Activated CD4-positive, alpha-beta T cell treated with anti-CD3 and anti-CD28 coated beads, Interleukin-2, amount 50 U/mL, for 48 hours (primary cell): ENCODE results near the gene BMPR1A.
"Not testable (repeated sequence)": the region's sequence is repeated elsewhere in the genome, so short reads cannot be mapped to it uniquely, and the experiment has no call there.

ENCODE experiments used
- DNase-seq, 2 experiments: peaks; one replicate each; pipeline ENCODE4 v3.0.0-alpha.2; 2020

BMPR1A gene

DNA sequence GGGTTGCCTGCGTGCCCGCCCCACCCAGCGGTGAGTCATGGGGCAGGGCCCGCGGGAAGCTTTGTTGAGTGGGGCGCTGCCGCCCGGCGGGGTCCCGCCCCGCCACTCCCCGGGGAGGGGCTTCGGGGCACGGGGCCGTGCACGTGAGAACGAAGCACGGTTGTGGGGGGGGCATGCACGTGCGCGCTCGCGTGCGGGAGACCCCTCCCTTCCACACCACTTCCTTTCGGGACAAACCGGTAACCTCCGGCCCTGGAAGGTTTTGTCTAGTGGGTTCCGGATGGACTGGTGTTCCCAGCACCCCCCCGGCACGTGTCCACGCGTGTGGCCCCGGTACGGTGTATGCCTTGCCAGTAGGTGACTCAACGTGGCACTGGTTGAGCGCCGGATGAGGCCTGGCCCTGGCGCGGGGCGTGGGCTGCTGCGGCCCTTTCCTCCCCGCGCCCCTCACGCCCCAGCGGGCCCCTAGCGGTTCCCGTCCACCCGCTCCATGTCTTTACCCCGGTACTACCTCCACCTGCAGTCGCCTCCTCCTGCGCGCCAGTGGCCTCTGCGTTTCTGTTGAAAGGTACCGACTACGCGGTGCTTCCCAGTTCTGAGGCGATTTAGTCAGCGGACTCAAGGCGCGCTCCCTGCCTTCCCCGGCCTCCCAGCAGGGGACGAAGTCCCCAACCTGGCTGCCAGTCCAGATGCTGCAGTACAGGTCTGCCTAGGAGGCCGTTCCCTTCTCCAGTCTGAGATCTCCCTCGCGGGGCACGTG, 215.0 kb downstream of the BMPR1A start:
- DNase-seq: peak; percentile 80 to 84

DNA sequence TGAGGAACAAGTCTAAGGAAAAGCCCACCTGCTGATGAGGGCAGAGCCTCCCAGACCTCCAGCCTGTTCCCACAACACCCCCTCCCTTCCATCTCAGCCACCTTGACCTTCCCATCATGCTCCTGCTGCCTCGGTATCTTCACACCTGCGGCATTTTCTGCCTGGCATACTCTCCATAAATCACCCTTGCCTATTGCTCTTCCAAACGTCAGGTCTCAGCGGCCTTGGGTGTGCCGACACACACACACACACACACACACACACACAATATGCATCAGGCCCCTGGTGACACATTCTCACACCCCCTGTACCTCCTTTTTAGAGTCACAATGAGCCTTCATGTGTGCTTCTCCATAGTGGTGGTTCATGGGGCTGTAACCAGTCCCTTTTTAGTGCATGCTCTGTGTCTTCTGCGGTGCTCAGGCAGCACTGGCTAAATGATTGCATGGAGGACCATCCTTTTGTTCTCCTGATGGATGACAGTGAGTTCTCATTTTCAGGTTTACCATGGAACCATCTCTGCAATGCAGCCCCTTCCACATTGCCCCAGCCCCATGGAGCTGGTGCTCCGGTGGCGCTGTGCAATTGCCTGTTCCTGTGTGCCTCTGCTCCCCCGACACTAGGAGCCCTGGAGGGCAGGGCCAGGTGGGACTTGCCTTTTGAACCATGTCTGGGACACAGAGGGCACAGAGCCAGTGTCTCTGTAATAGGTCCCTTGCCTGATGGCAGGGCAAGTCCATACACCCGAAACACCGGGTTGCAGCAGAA, 216.4 kb downstream of the BMPR1A start:
- DNase-seq: no peak

GRCh38 chr10:86974484-86974883, 218.1 kb downstream of the BMPR1A start:
- no peak for DNase-seq

- DNase-seq: no peak
Measured at GRCh38 chr10:86976362-86977056, 220.1 kb downstream of the BMPR1A start.

GRCh38 chr10:86978457-86978856, 222.0 kb downstream of the BMPR1A start:
- DNase-seq: not testable (repeated sequence)

DNA sequence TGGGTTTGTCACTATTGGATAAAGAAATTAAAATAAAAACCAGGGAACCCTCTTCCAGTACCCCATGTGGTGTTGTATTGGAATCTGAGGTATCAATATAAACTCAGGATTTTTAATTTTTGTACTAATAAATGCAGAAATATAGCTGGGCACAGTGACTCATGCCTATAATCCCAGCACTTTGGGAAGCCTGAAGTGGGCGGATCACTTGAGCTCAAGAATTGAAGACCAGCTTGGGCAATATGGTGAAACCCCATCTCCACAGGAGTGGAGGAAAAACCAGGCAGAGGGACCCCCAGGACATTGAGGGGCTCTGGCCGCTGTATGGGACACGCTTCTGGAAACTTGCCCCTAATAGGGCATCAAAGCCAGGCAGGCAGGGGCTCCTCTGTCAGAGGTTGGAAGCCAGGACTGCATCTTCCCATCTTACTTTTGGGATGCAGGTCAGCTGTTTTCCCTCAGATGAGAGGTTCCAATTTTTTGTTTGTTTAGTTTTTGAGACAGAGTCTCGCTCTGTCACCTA, 222.9 kb downstream of the BMPR1A start:
- no peak for DNase-seq

- DNase-seq: no peak
Measured at GRCh38 chr10:86979977-86980448, 223.6 kb downstream of the BMPR1A start.

DNA sequence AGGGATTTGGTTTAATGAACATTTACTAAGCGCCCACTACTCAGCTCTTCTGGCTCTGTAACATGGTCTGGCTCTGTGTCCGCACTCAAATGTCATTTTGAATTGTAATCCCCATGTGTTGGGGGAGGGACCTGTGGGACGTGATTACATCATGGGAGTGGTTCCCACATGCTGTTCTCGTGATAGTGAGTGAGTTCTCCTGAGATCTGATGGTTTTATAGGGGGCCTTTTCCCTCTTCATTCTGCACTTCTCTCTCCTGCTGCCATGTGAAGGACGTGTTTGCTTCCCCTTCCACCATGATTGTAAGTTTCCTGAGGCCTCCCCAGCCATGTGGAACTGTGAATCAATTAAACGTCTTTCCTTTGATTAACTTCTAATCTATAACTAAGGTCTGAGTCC, 224.6 kb downstream of the BMPR1A start:
- DNase-seq: not testable (repeated sequence)

GRCh38 chr10:86981716-86982115, 225.3 kb downstream of the BMPR1A start:
- no peak for DNase-seq
